ENCODE measurements around the gene GUK1.

The GUK1 gene

DNA sequence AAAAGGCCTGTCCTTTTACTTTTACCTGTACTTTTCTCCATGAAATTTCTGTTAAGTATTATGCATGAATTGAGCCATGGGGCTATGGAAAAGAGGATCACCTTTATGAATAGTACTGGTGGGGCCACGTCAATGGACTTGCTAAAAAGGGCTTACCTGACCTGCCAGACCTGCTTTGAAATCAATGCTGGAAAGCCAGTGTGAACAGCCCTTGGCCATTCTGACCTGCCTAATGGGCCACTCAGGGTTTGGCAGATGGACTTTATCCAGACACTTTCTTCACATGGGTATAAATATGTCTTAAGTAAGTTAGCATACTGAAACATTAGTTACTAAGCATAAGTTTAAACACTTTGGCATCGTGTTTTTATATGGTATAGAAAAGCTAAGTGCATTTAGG lies 8.3 kb upstream of the GUK1 start:
- no peak for DNase-seq (ENCODE audit: low read depth)

DNA sequence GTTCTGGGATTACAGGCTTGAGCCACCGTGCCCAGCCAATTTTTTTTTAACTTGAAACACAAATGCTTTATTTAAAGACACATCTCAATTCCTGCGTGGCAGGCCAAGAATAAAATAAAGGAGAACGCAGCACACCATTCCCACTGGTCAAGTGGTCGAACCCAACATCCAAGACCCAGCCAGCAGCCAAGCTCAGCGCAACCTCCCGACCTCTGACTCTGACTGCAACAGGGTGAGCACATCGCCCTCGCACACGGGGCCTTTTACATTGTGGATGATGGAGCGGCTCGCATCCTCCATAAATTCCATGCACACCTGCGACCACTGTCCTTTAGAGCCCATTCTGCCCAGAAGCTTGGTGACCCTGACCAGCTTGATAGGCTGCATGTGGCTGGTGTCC lies 5.5 kb upstream of the GUK1 start:
- DNase-seq (ENCODE audit: low read depth): no peak

DNA sequence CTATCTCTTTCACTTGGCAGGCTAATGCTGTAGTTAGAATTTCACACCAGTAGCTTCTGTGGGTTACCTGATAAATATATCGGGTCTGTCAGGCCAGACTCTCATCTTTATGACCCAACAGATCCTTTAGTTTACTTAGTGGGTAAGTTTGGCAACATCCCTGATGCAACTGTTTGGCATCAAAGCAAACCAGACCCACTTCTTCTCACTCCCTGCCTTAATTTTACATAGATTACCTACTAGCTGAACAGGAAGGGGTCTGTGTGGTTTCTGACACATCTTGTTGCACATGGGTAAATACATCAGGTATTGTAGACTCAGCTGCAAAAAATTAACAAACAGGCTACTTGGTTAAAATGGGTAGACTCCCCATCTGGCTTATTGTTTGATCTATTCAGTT lies 3.2 kb upstream of the GUK1 start:
- DNase-seq (ENCODE audit: low read depth): no peak

DNA sequence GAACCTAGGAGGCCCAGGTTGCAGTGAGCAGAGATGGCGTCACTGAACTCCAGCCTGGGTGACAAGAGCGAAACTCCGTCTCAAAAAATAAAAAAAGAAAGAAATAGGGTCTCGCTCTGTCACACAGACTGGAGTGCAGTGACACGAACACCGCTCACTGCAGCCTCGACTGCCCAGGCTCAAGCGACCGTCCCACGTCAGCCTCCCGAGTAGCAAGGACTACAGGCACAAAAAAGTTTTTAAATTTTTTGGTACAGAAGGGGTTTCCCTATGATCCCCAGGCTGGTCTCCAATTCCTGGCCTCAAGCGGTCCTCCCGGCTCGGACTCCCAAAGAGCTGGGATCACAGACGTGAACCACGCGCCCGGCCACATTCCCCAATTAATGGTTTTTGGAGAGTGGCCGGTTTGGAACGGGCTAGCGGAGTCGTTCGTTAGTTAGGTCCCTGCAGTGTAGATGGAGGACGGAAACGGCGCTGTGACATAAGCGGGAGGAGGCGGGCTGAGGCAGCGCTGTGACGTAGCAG lies 611 bp upstream of the GUK1 start:
- DNase-seq (ENCODE audit: low read depth): no peak

DNA sequence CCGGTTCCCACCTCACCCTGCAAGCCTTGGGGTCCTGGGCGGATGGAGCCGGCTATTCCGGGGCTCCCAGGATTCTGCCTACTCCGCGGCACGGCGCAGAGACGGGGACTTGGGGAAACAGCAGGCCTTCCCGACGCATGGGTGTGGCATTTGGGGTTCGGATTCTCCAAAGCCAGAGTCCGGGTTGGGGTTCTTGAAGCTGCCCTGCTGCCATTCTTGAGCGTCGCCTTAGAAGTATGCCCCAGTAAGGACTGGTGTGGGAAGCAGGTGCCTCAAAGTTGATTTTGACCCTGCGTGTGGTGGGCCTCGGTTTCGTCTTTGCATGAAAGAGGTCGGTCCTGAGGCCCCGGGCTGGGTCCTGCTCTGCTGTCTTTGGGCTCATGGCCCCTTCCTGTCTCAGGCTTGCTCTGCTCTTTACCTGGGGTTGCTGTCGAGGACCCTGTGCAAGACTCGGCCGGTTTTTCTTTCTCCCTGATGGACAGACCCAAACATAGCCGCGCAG lies 696 bp downstream of the GUK1 start:
- DNase-seq (ENCODE audit: low read depth): no peak

DNA sequence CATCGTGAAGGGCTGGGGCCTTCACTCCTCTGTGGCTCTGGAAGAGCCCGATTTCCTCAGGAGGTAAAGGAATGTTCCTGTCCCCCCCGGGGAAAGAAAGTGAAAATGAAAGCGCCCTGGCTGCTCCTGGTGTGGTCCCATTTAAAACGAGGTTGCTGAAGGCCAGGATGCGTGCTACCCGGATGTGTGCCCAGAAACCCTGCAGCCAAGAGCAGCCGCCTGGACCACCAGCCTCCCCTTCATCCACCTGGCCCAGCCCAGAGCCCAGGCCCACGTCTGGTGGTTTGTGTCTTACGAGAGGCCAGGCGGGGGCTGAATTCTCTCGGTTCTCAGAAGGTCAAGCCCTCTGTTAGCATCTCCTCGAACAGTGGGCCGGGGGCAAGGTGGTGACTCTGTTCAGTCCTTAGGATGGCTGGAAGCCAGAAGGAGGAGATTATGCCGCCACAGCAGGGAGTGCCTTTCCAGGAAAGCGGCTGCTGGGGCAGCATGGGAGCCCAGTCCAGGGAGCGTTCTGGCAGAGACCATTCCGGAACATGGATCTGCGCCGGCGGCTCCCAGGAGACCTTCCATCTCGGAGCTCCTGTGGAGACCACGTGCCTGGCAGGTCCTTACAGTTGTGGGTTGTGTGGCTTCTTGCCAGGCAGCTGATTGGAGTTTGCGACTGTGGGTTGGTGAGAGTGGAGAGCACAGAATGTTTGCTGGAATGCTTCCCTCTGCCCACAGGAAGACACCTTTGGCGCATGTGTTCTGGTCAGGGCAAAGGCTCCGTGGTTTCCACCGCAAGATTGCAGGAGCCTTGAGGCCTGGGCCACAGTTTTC lies 1.4 kb downstream of the GUK1 start:
- no peak for DNase-seq (ENCODE audit: low read depth)

DNA sequence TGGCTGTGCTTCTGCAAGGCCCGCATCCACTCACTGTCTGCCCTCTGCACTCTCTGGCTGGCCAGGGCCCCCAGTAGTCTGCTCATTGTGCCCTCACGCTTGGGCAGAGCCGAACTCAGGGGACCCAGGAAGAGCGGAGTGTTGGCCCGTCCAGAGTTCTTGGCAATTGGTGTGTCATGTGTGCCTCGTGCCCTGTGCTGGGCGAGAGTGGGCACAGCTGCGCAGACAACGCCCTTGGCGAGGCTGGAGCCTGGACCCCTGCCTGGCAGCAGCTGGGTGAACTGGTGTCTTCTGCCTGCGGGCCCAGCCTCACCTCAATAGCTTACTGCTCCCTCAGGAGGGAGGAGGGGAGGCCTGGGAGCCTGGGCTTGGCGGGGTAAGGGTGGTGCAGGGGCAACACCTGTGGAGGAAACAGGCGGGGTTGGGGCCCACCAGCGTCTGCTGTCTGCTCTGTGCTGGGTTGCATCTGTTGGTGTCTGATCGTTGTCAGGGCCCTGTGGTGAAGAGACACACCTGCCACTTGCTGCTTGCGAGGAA lies 2.1 kb downstream of the GUK1 start:
- DNase-seq (ENCODE audit: low read depth): no peak

DNA sequence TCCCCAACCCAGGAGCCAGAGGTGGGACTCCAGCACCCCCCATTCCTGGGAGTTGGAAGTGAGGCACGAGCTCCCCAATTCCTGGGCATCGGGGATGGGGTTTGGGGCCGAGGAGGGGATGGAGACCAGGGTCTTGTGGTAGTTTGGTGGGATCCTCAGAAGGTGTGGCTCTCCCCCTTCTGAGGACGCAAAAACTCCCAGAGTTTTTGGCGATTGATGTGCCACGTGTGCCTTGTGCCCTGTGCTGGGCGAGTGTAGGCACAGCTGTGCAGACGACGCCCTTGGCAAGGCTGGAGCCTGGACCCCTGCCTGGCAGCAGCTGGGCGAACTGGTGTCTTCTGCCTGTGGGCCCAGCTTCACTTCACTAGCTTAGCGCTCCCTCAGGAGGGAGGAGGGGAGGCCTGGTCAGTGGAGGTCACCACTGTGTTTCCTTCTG lies 2.6 kb downstream of the GUK1 start:
- DNase-seq (ENCODE audit: low read depth): no peak

DNA sequence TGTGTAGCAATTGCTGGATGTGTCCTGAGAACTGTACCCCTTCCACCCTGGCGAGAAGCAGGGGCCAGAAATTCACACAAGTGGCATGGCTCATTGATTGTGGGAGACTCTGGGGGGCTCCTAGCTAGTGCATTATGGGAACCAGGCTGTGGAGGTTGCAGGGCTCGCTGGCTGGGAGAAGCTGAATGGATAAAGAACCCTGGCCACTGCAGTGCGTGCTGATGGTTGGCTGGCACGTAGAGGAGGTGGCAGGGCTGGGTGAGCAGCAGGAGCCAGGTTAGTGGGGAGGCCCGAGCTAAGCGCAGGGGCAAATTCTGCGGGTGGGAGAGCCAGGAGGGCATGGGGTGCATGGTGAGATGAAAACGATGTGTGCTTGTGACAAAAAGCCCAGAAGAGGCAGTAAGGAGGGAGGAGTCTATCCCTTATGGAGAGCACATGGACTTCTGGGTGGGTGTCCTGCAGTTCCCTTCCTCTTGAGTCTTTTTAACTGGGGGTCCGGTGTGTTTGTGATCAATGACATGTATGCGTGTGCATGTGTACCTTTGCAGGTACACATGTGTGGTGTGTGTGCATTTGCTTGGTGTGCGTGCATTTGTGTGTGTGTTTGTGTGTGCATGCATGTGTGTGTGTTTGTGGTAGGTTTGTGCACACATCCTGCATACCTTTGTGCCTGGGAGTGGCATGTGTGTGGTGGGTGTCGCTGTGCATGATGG lies 3.6 kb downstream of the GUK1 start:
- no peak for DNase-seq (ENCODE audit: low read depth)

DNA sequence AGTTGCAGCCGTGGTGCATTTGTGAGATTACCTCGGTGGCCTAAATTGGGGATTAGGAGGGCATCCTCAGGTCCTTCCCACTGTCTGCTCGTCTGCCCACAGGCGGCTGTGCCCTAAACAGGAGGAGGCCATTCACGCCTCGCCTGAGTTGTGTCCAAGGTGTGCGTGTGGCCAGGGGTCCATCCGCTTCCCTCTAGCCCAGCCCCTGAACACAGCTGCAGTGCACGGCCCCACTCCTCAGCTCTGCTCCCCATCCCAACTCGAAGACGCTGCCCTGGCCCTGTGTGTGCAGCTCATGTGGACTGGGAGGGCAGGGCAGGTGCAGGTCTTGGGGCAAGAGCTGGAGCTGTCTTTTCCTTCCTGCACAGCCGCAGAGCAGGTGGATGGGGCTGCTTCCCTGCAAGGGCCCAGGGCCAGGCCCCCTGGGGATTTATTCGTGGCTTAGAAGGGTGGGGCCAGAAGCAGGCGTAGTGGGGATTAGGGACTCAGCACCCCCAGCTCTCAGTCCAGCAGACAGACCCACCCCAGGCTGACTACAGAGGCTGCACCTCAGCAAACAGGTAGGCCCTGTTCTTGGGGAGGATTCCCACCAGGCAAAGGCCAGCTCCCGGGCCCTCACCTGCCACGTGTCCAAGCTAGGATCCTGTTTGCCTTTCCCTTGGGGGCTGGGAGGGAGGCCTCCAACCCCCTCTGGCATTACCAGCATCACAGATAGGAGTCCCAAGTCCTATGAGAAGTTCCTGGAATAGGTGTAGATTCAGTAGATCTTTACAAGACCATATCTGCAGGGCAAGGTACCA lies 4.3 kb downstream of the GUK1 start:
- no peak for DNase-seq (ENCODE audit: low read depth)

DNA sequence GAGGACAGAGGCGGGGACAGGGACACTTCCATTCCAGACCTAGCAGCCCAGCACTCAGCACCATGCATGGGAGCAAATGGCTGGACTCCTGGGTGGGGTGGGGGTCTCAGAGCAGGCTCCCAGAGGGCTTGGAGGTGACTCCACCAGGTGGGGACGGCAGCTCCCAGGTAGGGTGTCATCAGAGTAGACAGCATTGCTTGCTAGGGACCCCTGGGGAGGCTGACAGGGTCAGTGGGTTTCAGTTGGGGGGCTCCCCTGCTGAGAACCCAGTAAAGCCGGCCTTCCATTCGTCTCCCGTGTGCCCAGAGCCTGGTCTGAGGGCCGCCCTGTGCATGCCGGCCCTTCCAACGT lies 4.9 kb downstream of the GUK1 start:
- DNase-seq (ENCODE audit: low read depth): no peak

DNA sequence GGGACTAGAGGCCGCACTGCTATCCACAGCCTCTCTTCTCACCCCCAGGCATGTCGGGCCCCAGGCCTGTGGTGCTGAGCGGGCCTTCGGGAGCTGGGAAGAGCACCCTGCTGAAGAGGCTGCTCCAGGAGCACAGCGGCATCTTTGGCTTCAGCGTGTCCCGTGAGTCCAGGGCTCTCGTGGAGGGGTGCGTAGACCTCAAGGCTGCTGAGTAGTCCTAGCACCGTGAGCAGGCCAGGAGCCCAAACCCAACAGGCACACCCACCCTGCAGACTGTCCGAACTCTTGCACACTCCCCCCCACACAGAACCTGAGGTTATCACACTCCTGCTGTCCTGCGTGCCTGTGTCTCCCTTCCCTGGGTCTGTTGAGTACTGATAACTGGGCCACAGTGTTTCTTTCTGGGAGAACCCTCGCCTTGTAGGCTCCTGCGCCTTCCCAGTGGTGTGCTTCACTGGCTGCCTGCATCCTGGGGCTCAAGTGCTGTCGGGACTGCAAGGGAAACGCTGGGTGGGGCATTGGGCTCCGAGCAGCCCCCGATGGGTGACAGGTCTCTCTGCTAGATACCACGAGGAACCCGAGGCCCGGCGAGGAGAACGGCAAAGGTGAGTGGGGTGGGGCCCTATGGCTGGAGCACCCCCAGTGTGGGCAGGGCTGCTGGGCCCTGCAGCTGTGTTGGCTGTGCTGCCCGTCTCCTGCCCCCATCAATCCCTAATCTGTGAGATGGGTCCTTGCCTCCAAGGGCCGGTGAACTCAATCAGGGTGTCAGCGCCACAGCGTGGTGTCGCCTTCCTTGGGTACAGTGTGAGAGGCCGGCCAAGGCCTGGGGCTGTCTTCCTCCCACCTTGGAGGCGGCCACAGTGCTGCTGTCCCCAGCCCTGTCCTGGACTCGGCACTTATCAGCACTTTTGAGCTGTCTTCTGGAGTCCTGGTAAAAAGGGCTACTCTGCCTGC lies 5.7 kb downstream of the GUK1 start:
- DNase-seq (ENCODE audit: low read depth): no peak

DNA sequence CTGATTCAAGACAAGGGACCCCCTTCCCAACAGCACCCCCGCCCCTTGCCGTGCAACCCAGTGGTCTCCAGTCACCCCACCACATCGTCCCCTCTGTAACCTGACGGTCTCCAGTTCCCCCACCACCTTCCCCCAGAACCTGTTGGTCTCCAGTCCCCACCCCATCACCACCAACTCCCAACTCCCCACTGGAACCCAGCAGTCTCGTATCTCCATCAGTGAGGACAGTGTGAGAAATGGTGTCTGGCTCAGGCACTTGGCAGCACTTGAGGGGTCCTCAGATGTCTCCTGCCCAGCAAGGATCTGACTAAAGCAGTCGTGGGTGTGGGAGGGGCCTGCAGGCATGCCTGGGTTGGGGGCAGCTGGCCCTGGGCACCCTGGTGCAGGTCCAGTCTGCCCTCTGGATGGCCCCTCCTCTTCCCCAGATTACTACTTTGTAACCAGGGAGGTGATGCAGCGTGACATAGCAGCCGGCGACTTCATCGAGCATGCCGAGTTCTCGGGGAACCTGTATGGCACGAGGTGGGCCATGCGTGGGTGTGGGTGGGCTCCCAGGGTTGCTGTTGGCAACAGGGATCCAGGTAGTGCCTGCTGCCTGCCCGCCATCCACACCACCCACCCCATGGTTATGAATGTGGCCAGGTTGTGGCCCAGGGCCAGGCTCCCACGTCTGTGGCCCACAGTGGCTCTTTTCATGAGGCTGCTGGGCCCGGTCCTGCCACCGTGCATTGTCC lies 6.5 kb downstream of the GUK1 start:
- no peak for DNase-seq (ENCODE audit: low read depth)

DNA sequence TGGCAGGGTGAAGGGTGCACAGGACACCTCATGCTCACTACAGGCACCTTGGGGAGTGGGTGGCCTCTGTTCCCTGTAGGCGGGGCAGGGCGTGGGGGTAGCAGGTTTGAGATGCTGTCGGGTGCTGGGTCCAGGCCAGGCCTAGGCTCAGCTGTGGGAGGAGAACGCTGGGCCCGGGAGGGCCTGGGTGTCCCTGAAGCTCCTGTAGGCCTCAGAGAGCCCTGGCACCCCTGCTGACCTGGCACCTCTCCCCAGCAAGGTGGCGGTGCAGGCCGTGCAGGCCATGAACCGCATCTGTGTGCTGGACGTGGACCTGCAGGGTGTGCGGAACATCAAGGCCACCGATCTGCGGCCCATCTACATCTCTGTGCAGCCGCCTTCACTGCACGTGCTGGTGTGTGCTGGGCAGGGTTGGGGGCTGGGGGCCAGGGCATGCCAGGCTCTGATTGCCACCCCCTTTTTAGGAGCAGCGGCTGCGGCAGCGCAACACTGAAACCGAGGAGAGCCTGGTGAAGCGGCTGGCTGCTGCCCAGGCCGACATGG lies 7.1 kb downstream of the GUK1 start:
- DNase-seq (ENCODE audit: low read depth): no peak

DNA sequence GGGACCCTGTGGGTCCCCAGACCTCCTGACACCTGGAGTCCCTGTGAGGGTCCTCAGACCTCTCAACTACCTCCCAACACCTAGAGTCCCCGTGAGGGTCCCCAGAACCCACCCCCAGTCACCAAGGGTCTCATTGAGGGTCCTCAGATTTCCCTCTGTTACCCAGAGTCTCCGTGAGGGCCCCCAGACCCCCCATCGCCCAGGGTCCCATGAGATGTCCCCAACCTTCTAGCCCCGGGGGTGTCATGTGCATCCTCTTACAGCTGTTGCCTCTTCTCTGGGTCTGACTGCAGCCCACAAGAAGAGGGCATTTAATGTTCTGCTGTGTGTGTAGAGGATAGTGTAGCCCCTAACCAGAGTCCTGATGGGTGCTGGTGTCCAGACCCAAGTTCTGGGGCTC lies 7.7 kb downstream of the GUK1 start:
- no peak for DNase-seq (ENCODE audit: low read depth)

DNA sequence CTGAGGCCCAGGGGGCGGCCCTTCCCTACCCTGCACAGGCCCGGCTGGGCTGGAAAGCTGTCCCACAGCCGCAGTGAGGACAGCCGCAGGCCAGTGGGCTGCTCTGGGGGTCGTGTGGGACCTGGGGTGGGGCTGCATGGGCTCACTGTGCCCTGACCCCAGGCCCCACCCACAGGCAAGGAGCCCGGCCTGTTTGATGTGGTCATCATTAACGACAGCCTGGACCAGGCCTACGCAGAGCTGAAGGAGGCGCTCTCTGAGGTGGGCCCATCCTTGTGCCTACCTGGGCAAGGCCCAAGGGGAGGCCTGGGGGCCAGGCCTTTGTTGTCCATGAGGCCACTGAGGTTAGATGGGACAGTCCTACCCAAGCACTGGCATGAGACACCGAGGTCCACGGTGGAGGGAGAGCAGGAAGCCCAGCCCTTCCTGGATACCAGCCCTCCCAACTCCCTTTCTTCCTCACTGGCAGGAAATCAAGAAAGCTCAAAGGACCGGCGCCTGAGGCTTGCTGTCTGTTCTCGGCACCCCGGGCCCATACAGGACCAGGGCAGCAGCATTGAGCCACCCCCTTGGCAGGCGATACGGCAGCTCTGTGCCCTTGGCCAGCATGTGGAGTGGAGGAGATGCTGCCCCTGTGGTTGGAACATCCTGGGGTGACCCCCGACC lies 8.2 kb downstream of the GUK1 start:
- no peak for DNase-seq (ENCODE audit: low read depth)

DNA sequence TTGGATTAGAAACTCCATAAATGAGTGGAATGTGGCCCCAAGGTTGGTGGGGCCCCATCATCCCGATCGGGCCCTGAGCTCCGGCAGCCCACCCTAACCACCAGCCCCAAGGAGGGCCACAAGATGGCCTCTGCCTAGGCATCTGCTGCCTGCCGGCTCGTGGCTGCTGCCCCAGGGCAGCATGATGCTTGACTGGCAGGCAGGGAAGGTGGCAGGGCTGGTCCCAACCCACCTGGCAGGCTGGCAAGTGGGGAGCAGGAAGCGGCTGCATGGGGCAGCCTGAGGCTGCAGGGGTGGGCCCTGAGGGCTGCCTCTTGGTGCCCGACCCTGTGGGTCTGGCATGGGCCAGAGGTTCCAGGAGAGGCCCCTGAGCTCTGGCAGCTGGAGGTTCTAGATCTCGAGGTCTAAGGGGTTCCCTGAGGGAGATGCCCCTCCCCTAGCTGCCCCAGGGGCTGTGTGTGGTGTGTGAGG lies 8.9 kb downstream of the GUK1 start:
- no peak for DNase-seq (ENCODE audit: low read depth)

DNA sequence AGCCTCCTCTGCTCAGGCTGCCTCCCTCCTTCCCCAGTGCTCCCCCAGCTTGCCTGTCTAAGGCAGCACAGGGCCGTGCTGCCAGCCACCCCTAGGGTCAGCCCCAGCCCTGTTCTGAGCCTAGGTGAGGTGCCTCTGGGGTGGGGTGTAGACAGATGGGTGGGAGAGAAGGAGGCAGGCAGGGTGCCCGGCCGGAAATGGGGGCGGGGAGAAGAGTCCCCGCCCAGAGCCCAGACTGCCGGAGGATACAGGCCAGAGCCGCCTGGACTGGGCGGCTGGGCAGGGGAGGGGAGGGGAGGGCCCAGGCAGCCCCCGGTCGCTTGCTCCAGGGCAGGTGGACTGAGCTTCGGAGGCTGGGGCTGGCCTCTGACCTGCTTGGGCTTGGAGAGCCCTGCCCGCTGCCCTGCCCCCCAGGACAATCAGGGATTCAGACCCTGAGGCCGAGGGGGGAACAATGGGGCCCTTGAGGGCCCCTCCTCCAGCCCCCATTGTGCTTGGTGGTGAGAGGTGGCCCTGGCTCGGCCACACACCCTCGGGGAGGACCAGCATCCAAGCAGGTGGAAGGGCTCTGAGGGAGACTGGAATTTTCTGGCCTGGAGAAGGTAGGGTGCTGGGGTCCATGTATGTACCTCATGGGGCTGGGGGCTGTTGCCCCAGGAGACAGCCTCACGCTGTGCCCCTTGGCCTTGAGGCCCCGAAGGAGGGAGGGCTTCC lies 9.5 kb downstream of the GUK1 start, which contains the start of gene GJC2:
TSS of gene GJC2 (plus strand) at position 525 of the 714 bp plus-strand sequence. CDS start 7,829 bp downstream, outside the sequence.
- no peak for DNase-seq (ENCODE audit: low read depth)

DNA sequence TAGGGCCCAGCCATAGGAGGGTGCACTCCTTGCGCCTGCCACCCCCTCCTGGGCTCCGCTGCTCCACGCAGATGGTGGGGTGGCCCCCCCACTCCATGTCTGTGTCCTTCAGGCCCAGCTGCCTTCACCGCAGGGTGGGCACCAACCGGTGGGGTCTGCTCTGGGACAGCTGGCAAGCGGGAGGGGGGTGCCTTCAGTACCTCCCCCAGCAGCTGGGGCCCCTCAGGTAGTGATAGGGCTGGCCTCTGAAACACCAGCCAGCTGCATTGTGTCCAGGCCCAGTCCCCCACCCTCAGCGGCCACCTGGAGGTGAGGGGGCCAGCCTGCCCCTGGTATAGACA lies 10.0 kb downstream of the GUK1 start:
- DNase-seq (ENCODE audit: low read depth): no peak
